Stimulated activated CD4-positive, alpha-beta T cell treated with anti-CD3 and anti-CD28 coated beads, TNF-alpha, amount 100 ng/mL, for 24 hours (primary cell): ENCODE results near the gene ZNF32.

Experiments
- DNase-seq, 3 experiments: peaks; one replicate each; pipeline ENCODE4 v3.0.0-alpha.2; 2020; ENCODE audit warnings: low read depth in 3 of 3

Gene ZNF32

GRCh38 chr10:43648398-43649184 is at the start of gene ZNF32:
Gene ZNF32, minus strand, starts transcription at chr10:43648881. Its CDS starts 2,748 bp downstream, at chr10:43646133.
- peak; percentile 64 to 82 (median 72) for DNase-seq

GRCh38 chr10:43698156-43698555 is 49.5 kb upstream of the ZNF32 start:
- no peak for DNase-seq

DNA sequence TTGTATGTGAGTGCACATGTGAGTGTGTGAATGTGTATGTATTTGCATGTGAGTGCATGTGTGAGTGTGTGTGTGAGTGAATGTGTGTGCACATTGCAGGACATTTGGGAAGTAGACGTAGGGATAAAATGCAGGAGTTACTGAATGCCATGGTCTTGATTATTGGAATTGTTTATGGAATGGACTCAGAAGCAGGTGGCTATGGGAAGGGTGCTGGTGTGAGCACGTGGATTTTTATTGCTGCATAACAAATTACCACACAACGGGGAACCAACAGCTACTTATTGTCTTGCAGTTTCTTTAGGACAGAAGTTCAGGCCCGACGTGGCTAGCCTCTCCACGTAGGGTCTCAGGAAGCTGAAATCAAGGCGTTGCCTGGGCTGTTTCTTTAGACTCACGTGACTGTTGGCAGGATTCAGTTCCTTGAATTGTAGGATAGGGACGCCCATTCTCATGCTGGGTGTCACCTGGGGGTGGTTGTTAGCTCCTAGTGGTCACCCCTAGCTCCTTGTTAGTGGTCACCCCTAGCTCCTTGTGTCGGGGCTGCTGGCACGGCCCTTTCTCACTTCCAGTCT is 48.3 kb upstream of the ZNF32 start:
- no peak for DNase-seq

DNA sequence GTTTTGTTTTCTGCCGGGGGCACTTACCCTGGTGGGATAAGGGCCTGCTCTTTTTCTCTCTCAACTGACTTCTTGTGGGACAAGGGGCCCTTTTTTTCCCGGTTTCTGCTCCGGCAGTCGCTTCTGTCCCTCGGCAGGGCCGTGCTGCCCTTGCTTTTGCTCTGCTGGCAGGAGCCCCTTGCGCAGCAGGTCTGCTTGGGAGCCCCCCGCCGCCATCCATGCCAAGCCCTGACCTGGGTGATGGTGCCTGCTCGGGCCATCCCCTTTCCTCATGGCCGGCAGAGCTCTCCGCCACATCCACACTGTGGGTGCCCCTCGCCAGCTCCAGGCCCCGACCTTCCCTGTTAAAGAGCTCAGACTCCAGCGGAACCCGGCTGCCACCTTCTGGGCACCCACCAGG is 47.0 kb upstream of the ZNF32 start:
- no peak for DNase-seq

DNA sequence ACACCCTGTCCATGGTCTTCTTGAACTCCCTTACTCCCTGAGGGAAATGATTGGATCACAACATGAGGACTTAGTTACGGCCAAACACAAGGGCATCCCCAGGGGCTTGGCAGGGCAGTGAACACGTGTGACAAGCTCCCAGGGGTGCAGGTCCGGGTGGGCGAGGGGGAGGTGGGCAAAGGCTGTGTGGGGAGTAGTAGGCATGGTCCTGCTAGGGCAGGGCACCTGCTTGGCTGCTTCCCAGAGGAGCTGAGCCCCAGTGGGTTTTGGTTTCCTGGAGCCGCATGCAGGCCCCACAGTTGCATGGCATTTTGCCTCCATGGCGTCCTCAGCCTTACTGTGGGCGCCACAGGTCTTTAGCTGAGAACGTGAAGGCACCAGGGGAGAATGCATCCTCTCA is 46.6 kb upstream of the ZNF32 start:
- no peak for DNase-seq

- no peak for DNase-seq
Measured at GRCh38 chr10:43694526-43694925, 45.8 kb upstream of the ZNF32 start.

GRCh38 chr10:43693602-43694001 is 44.9 kb upstream of the ZNF32 start:
- DNase-seq: no peak

- no peak for DNase-seq
Measured at GRCh38 chr10:43692051-43692825, 43.6 kb upstream of the ZNF32 start.

- DNase-seq: no peak
Measured at GRCh38 chr10:43691485-43691884, 42.8 kb upstream of the ZNF32 start.

- DNase-seq: peak; percentile 70 to 82 (median 76)
Measured at GRCh38 chr10:43689955-43690771, 41.5 kb upstream of the ZNF32 start.

DNA sequence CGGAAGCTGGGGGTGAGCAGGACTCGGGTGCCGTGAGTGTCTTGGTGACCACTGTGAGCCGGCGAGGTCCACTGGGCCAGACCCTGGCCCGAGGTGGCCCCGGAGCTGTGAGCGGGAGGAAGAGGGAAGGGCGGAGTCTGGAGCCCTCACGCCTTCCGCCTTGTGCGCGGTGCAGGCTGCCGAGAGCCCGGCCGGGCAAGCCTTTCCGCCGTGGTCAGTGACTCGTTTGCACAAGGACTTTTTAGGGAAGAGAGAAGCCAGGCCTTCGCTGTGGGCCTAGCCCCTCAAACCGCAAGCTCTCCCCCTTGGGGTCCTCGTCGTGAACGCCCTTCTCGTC is 40.9 kb upstream of the ZNF32 start:
- DNase-seq: peak in 1 of 3 experiments; percentile 39

DNA sequence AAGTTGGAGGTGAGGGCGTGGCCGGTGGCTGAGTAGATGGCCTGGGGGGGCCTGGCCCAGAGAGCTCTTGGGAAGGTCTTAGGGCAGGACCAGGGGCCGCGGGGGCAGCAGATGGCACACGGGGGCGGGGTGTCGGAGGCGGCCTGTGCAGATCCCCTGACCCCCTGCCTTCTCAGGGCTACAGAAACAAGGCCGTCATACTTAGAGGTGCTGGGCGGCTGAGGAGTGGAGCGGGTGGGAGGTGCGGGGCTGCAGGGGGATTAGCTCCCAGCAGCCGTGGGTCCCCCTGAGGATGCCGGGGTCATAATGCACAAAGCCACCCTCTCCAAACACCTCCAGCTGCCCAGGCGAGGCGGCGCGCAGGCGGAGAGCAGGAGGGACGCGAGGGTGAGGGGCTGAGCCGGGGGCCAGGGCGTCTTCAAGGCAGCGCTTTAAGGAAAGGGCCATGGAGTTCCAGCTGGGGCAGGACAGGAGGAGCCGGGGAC is 40.4 kb upstream of the ZNF32 start:
- no peak for DNase-seq

GRCh38 chr10:43688348-43688892 is 39.7 kb upstream of the ZNF32 start:
- no peak for DNase-seq

DNA sequence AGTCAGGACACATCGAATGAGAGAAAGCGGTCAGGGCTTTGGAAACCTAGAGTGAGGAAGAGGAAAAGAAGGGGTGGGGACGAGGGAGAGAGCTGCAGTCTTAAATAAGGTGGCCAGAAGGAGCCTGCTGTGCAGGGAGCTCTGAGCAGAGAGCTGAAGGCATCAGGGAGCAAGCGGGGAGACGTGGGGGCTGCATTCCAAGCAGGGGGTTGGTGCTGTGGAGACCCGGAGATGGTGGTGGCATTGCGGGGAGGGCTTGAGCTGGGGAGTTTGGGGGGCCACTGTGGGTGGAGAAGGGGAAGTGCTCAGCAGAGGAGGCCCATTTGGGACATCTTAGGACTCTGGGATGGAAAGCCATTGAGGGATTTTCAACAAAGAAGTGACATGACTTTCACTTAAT is 38.7 kb upstream of the ZNF32 start:
- DNase-seq: no peak

- DNase-seq: no peak
Measured at GRCh38 chr10:43686414-43686813, 37.7 kb upstream of the ZNF32 start.

- no peak for DNase-seq
Measured at GRCh38 chr10:43685744-43686143, 37.1 kb upstream of the ZNF32 start.

GRCh38 chr10:43684292-43684559 is 35.5 kb upstream of the ZNF32 start:
- DNase-seq: no peak

- DNase-seq: peak in 1 of 3 experiments; percentile 12
Measured at GRCh38 chr10:43683451-43684291, 35.0 kb upstream of the ZNF32 start.

DNA sequence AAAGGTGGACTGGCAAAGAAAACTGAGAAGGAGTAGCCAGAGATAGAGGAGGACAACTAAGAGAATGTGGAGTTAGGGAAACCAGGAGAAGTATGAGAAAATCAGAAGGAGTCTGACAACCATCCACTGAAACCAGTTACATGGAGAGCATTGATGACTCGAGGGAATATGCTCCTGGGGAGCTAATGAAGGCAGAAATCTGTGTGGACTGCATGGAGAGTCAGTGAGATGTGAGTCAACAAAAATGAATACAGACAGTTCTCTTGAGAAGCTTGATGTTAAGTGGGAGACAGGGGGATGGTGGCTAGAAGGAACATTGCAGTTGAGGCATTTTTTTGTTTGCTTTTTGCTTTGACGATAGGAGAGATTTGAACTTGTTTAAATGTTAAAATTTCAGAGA is 34.3 kb upstream of the ZNF32 start:
- no peak for DNase-seq

DNA sequence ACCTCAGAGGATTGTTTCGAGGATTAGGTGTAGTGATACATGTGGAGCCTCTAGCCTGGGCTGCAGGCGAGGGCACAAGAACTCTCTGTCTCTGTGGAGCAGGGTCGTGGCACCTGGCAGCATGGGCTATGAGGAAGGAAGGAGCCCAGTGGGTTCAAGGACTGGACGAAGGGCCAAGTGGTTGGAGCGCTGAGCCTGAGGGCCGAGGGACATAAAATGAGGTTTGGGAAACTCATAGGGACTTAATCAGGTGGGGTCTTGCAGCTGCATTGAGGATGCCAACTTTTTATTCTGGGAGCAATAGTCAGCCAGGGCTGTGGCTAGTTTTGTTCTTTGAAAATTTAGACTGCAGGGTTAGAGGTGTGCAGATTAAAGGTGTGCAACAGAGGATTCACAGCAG is 33.0 kb upstream of the ZNF32 start:
- no peak for DNase-seq

GRCh38 chr10:43681220-43681619 is 32.5 kb upstream of the ZNF32 start:
- DNase-seq: no peak
